ENCODE results near the gene EIF4E2.
A peak's percentile ranks its signal among the peaks of the same experiment; 100 is the strongest.

Gene EIF4E2

GRCh38 chr2:232549655-232550353 is 685 bp upstream of the EIF4E2 start:
- TF ChIP-seq, protein P1, sequence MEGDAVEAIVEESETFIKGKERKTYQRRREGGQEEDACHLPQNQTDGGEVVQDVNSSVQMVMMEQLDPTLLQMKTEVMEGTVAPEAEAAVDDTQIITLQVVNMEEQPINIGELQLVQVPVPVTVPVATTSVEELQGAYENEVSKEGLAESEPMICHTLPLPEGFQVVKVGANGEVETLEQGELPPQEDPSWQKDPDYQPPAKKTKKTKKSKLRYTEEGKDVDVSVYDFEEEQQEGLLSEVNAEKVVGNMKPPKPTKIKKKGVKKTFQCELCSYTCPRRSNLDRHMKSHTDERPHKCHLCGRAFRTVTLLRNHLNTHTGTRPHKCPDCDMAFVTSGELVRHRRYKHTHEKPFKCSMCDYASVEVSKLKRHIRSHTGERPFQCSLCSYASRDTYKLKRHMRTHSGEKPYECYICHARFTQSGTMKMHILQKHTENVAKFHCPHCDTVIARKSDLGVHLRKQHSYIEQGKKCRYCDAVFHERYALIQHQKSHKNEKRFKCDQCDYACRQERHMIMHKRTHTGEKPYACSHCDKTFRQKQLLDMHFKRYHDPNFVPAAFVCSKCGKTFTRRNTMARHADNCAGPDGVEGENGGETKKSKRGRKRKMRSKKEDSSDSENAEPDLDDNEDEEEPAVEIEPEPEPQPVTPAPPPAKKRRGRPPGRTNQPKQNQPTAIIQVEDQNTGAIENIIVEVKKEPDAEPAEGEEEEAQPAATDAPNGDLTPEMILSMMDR (conservative IDR thresholded peaks at IDR 0.05; ENCODE audit: low read depth, low read length) = no peak
- Histone ChIP-seq H3K36me3 (ENCODE audit: insufficient read depth) (no peaks in the 10 kb centered on the region), H3K79me2 (ENCODE audit: insufficient read depth, low read depth) (peaks cover 64% of the 10 kb centered on the region), H3K4me2 (peak overlapping the region; percentile 54), H2AFZ (ENCODE audit: low read depth) (peak overlapping the region; percentile 72), H3K9ac (peak overlapping the region; percentile 96), H3K4me1 (ENCODE audit: low read depth, poor library complexity, severe bottlenecking) (no peaks in the 10 kb centered on the region), H3K27me3 (ENCODE audit: insufficient read depth, low read depth) (no peaks in the 10 kb centered on the region), H4K20me1 (ENCODE audit: insufficient read depth) (no peaks in the 10 kb centered on the region; the same call in 1 of the 2 replicates), H3K4me3 (IDR thresholded peaks at IDR 0.05; ENCODE audit: insufficient read depth, low read depth, low read length) (no peak overlapping the region), H3K27ac (peak overlapping the region; percentile 96)

DNA sequence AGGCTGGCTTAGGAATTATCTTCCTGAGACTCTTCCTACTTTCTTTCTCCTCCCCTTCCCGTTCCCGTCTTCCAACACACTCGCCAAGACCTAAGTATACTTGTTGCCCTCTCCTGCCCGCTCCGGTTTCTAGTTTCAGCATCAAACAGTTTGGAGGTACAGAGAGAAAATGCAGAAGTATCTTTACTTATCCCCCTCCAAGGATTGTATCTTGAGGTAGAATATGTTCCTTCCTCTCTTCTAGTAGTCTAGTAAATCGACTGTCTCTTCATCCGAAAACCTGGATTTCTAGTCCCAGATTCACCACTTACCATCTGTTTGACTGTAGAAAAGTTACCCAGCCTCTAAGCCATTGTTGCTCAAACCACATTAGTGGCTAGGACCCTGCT is 755 bp downstream of the EIF4E2 start:
- Histone ChIP-seq H3K36me3 (ENCODE audit: insufficient read depth) (no peaks in the 10 kb centered on the region), H3K79me2 (ENCODE audit: insufficient read depth, low read depth) (peaks cover 79% of the 10 kb centered on the region), H2AFZ (ENCODE audit: low read depth) (peak overlapping the region; percentile 72; the same call in 1 of the 2 replicates), H3K27me3 (ENCODE audit: insufficient read depth, low read depth) (no peaks in the 10 kb centered on the region), H3K27ac (peak overlapping the region; percentile 96; the same call in 1 of the 2 replicates), H3K4me3 (IDR thresholded peaks at IDR 0.05; ENCODE audit: insufficient read depth, low read depth, low read length) (peak overlapping the region; percentile 67), H3K9ac (peak overlapping the region; percentile 96; the same call in 1 of the 2 replicates), H4K20me1 (ENCODE audit: insufficient read depth) (no peaks in the 10 kb centered on the region; the same call in 1 of the 2 replicates), H3K4me1 (ENCODE audit: low read depth, poor library complexity, severe bottlenecking) (no peaks in the 10 kb centered on the region), H3K4me2 (peak overlapping the region; percentile 97)
- TF ChIP-seq, protein P1 (conservative IDR thresholded peaks at IDR 0.05; ENCODE audit: low read depth, low read length) = no peak

DNA sequence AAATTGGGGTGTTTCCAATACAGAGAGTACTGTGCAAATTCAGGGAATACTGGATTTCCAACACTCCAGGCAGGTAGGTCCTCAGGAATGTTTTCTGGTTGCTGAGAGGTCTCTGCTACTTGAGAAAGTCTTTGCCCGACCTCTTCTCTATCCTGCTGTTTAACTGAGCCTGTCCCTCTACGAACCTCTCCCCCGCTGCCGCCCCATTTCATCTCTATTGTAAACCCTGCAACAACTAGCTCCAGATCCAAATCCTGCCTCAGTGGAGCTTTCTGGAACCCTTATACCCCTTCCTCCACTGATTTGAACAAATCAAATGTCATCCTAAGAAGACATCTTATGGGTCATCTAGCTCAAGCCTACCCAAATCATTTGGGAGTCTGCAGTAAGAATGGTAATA is 1.3 kb downstream of the EIF4E2 start:
- H2AFZ ChIP-seq (ENCODE audit: low read depth) = no peak overlapping the region
- H3K4me3 ChIP-seq (IDR thresholded peaks at IDR 0.05; ENCODE audit: insufficient read depth, low read depth, low read length) = peak overlapping the region; percentile 9
- TF ChIP-seq, protein P1 (conservative IDR thresholded peaks at IDR 0.05; ENCODE audit: low read depth, low read length) = no peak
- no peaks in the 10 kb centered on the region for H3K36me3 ChIP-seq (ENCODE audit: insufficient read depth)
- no peaks in the 10 kb centered on the region for H3K27me3 ChIP-seq (ENCODE audit: insufficient read depth, low read depth)
- H3K79me2 ChIP-seq (ENCODE audit: insufficient read depth, low read depth) = peaks cover 81% of the 10 kb centered on the region
- peak overlapping the region; percentile 97 for H3K4me2 ChIP-seq
- no peaks in the 10 kb centered on the region; the same call in 1 of the 2 replicates for H4K20me1 ChIP-seq (ENCODE audit: insufficient read depth)
- peak overlapping the region; percentile 96; the same call in 1 of the 2 replicates for H3K9ac ChIP-seq
- no peak overlapping the region for H3K27ac ChIP-seq
- no peaks in the 10 kb centered on the region for H3K4me1 ChIP-seq (ENCODE audit: low read depth, poor library complexity, severe bottlenecking)

DNA sequence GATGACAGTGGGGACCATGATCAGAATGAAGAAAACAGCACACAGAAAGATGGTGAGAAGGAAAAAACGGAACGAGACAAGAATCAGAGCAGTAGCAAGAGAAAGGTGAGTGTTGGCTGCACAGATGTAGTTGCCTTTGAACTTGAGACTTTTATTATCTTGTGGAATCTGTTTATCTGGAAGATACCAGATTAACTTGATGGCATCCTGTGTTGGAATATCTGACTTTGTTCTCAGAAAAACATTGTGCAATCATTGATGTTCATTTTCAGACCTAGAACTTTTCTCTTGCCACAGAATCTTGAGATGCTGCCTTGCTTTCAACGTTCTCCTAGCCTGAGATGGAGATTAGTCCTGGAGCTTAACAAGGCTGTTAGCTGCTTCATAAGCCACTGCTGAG is 5.9 kb downstream of the EIF4E2 start:
- no peaks in the 10 kb centered on the region; the same call in 1 of the 2 replicates for H4K20me1 ChIP-seq (ENCODE audit: insufficient read depth)
- H3K4me2 ChIP-seq = no peak overlapping the region
- H3K4me1 ChIP-seq (ENCODE audit: low read depth, poor library complexity, severe bottlenecking) = no peaks in the 10 kb centered on the region
- peaks cover 47% of the 10 kb centered on the region for H3K79me2 ChIP-seq (ENCODE audit: insufficient read depth, low read depth)
- H2AFZ ChIP-seq (ENCODE audit: low read depth) = no peak overlapping the region
- TF ChIP-seq, protein P1 (conservative IDR thresholded peaks at IDR 0.05; ENCODE audit: low read depth, low read length) = no peak
- H3K4me3 ChIP-seq (IDR thresholded peaks at IDR 0.05; ENCODE audit: insufficient read depth, low read depth, low read length) = no peak overlapping the region
- no peak overlapping the region for H3K27ac ChIP-seq
- no peak overlapping the region for H3K9ac ChIP-seq
- H3K36me3 ChIP-seq (ENCODE audit: insufficient read depth) = no peaks in the 10 kb centered on the region
- H3K27me3 ChIP-seq (ENCODE audit: insufficient read depth, low read depth) = no peaks in the 10 kb centered on the region

Data from KMS-11 (cell line).